NOMO-1 treated with DMSO at 0.1 percent for 48 hours (cell line): ENCODE data around the gene CDK6.

Experiments used
- DNase-seq: peaks from one replicate; lab custom pipeline; 2025; ENCODE audit not compliant: unreplicated experiment; lab: John Stamatoyannopoulos, UW

The CDK6 gene

DNA sequence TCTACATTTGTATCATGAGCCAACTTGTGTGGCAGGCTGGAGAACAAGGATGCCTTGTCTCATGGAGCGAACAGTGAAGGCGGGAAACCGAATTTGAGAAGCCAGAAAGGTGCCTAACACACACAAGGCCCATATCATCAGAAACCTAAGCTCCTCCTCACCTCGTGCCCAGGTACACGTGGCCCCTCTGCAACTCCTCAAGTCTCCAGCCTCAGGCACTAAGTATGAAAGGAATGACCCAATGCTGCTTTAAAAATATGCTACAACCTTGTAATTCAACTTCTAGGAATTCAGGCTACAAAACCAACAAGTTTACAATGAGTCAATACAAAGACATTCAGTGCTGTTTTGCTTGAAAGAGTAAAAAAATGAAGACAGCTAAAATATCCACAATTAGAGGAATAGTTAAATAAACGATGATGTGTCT, 95.7 kb downstream of the CDK6 start:
- no peak for DNase-seq

GRCh38 chr7:92740134-92740533, 96.2 kb downstream of the CDK6 start:
- no peak for DNase-seq

DNA sequence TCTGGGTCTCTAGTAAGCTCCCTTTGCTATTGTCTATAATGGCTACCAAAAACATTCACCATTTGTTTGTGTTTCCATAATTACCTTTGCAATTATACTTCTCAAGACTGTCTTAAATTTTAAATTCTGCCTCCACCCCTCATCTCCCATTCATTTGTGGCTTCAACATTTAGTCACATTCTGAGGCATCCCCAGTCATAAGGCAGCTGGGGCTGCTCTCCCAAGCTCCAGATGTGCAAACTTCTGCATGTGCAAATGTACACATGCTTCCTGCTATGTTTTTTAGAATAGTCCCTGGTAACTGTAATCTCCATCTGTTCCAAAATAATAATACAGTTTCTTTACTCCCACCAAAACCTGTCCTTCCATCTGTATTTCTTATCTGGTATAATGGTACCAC, 97.3 kb downstream of the CDK6 start:
- no peak for DNase-seq

DNA sequence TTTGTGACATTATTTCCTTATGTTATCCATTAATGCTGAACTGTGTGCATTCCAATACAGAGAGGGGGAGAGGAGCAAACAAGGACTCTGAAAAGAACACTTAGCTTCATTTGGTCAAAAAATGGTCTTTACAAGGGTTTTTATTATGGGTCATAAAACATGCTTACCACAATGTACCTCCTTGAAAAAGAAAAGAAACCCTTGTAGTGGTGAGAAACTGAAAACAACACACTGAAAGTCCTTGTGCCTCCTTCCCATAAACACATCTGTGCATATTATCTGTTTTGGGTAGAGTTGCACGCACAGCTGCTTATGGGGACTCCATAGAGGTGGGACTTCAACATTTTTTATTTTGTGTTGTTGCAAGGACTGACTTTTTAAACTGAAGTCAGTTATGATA, 98.7 kb downstream of the CDK6 start:
- DNase-seq, result no peak

DNA sequence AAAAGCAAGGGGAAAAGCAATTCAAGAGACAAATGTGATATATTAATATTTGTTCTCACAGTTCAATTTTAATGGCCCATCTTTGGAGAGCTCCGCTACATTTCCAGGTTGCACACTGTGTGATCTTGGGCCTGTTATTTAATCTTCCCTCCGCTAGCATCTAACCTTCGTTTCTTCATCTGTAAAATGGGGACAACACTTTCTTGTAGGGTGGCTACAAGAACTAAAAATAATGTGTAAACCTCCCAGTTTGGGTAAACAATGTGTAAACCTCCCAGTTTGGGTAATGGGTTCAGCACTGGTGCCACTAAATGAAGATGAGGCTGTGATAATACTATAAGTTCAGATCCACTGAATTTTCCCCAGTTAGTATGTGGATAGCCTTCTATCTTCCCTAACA, 99.5 kb downstream of the CDK6 start:
- no peak for DNase-seq

GRCh38 chr7:92735707-92736106, 100.7 kb downstream of the CDK6 start:
- DNase-seq, result no peak

DNA sequence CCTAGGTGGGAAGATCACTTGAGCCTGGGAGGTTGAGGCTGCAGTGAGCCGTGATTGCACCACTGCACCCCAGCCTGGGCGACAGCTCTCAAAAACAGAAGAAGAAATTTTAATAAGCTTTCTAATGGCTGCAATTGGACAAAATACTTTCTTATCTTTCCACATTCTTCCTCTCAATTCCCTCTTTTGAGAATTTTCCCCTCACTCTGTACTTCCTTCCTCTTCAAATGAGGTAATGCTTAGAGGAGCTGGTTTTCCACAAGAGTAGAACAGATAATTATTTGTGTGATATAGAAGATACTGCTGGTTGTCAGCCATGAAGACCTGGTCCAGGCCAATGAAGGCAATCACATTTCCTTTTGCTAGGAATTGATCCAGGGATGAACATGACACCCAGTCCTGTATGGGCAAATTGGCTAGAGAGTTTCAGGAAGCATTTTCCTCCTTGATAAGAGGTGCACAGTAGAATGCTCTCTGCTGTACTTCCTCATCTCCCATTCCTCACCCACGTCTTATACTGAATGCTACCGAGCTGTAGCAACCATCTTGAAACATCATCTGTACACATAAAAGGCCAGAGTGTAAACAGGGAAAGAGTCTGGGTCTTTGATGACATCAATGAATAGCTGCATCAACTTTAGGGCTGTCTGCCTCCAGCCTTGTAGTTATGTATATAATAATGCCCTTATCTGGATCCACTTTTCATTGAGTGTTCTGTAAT, 103.9 kb downstream of the CDK6 start:
- peak; percentile 70 for DNase-seq

GRCh38 chr7:92731335-92732063, 104.9 kb downstream of the CDK6 start:
- DNase-seq, result peak; percentile 100

GRCh38 chr7:92730808-92731207, 105.6 kb downstream of the CDK6 start:
- DNase-seq, result no peak

DNA sequence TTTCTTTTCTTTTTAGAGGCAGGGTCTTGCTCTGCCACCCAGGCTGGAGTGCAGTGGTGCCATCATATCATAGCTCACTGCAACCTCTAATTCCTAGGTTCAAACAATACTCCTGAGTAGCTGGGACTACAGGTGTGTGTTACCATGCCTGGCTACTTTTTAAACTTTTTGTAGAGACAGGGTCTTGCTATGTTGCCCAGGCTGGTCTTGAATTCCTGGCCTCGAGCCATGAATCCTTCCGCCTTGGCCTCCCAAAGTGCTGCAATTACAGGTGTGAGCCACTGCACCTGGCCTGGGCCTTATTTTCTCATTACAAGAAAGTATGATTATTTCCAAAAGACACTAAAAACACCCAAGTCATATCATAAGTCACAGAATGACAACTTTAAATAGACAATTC, 106.6 kb downstream of the CDK6 start:
- DNase-seq, result no peak

DNA sequence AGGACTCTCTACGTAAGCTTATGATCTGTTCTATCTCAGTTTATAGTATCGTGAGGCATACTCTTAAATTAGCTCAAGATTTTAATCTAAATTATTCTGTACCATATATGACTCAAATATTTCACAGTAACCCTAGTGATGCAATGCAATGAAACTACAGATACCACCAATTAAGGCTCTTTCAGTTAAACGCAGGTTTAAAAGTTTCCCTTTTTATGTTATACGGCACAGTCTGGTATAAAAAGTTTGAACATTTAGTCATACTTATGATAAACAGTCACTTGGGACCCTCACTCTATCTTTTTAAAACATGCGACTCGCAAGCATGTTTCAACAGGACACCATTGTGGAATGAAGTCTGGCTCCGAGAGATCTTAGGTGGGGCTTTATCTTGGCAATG, 107.2 kb downstream of the CDK6 start:
- DNase-seq, result peak; percentile 84

DNA sequence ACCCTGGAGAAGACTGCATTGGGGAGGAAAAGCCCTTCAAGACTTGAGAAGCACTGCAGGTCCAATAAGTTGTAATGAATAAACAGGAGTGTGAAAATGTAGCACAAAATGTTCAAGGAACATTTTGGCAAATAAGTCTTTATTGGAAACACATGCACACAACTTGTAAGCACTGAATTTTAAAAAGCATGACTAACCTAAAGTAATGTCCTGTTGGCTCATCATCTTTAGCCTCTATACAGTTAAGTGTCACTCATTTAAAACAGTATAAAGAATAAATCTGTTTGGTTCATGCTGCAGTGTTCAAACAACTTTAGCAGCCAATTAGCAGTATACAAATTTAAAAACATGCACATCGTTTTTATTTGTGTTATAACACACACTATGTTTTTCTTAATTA, 108.6 kb downstream of the CDK6 start:
- DNase-seq, result no peak

- DNase-seq, result no peak
These were observed 111.0 kb downstream of the CDK6 start for GRCh38 chr7:92725161-92725925.

- no peak for DNase-seq
These were observed 112.4 kb downstream of the CDK6 start for GRCh38 chr7:92723943-92724342.

DNA sequence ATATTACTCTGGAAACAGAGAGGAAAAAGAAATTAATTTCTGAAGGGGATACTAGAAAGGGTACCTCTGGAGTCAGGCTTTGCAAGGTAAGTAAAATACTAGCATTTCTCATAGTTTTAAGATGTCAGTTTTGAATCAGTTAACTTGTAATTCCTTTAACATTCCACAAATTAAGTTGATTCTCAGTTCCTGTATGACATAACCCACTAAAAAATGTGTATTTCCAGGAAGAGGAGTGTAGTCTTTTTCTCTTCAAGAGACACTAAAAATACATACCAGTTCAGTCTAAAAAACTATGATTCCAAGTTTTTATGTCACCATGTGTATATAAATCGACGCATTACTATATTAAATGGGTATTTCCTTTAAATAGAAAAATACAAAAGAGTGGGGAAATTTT, 113.2 kb downstream of the CDK6 start:
- DNase-seq, result no peak

GRCh38 chr7:92722541-92722940, 113.8 kb downstream of the CDK6 start:
- no peak for DNase-seq

GRCh38 chr7:92720604-92721350, 115.6 kb downstream of the CDK6 start:
- no peak for DNase-seq

GRCh38 chr7:92717993-92718716, 118.2 kb downstream of the CDK6 start:
- DNase-seq, result peak; percentile 83

DNA sequence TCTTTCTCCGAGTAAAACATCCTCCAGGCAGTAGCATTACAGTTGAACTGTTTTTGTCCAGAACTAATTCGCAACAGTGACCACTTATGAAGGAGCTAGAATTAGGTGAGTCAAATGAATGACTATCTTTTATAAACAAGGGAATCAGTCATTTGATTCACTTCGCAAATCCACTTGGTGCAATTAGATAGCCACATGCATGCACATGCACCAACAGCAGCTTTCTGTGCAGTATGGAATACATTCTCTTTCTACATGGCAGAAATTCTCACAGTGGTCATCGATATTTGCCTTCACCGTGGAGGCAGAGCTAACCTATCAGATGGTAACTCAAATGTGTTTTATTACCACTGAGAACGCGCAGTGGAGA, 118.8 kb downstream of the CDK6 start:
- DNase-seq, result no peak

DNA sequence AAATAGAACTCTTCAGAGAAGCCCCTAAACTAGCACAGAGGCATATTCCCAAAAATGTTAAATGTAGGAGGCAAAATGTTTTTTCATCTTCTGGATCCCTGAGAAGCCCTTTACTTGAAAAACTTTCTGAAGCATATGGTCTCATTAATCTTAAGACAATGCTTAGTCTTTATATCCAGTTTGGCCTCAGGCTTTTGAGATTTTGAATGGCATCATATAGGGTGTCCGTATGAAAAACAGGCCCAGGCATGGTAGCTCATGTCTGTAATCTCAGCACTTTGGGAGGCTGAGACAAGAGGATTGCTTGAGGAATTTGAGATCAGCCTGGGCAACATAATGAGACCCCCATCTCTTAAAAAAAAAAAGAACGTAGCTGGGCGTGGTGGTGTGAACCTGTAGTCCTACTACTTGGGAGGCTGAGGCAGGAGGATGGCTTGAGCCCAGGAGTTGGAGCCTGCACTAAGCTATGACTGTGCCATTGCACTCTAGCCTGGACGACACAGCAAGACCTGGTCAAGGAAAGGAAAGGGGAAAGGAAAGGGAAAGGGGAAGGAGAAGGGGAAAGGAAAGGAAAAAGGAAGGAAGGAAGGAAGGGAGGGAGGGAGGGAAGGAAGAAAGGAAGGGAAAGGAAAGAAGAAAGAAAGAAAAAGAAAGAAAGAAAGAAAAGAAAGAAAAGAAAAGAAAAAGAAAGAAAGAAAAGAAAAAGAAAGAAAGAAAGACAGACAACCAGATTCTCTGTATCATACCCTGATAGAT, 119.4 kb downstream of the CDK6 start:
- no peak for DNase-seq
